ENCODE results near the gene LAMP2.

DNA sequence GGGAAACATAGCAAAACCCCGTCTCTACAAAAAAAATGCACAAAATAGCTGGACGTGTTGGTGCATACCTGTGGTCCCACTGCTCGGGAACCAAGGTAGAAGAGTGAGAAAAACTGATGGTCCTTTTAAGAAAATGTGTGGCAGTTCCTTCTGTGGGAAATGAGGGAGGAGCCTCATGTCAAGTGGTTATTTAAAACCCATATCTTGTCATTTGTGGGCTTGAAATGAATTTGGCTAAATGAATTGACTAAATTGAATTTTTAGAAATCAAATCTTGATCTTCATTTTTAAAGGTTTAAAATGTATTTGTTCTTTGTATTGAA is 16.2 kb upstream of the LAMP2 start:
- TF ChIP-seq, protein P1, sequence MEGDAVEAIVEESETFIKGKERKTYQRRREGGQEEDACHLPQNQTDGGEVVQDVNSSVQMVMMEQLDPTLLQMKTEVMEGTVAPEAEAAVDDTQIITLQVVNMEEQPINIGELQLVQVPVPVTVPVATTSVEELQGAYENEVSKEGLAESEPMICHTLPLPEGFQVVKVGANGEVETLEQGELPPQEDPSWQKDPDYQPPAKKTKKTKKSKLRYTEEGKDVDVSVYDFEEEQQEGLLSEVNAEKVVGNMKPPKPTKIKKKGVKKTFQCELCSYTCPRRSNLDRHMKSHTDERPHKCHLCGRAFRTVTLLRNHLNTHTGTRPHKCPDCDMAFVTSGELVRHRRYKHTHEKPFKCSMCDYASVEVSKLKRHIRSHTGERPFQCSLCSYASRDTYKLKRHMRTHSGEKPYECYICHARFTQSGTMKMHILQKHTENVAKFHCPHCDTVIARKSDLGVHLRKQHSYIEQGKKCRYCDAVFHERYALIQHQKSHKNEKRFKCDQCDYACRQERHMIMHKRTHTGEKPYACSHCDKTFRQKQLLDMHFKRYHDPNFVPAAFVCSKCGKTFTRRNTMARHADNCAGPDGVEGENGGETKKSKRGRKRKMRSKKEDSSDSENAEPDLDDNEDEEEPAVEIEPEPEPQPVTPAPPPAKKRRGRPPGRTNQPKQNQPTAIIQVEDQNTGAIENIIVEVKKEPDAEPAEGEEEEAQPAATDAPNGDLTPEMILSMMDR (conservative IDR thresholded peaks at IDR 0.05) = no peak
- TF ChIP-seq ZFX (IDR thresholded peaks at IDR 0.05) = no peak
